ENCODE data around the gene ID3. TPM values are rescaled to one million over a fixed set of nuclear protein-coding genes. Genes with fewer than 3 reads are reported as not detected.

ID3 gene
- total and polyA plus RNA-seq, 2 experiments from 2014 or later = 376 to 680 TPM

DNA sequence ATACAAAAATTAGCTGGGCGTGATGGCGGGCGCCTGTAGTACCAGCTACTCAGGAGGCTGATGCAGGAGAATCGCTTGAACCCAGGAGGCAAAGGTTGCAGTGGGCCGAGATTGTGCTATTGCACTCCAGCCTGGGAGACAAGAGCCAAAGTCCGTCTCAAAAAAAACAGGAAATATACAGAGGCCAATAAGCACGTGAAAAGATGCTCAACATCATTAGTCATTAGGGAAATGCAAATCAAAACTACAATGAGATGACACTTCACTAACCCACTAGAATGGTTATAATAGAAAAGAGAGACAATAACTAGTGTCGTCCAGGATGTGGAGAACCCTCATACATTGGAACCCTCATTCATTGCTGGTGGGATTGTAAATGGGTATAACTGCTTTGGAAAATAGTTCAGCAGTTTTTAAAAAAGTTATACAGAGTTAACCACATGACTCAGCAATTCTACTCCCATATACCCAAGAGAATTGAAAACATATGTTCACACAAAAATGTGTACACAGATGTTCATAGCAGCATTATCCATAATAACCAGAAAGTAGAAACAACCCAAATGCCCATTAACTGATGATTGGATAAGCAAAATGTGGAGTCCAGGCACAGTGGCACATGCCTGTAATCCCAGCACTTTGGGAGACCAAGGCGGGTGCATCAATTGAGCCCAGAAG is 21.9 kb downstream of the ID3 start:
- DNase-seq = peak; percentile 72
- peak overlapping the region; percentile 29 for H3K4me2 ChIP-seq (ENCODE audit: unreplicated experiment)
- peaks cover 8% of the 10 kb centered on the region; the same call in 1 of the 2 replicates for H3F3A ChIP-seq (ENCODE audit: insufficient read depth)
- no peaks in the 10 kb centered on the region for H3K27me3 ChIP-seq (replicated peaks; ENCODE audit: insufficient read depth)
- no peak overlapping the region for H3K9ac ChIP-seq
- H3K4me3 ChIP-seq = no peak overlapping the region
- H2AFZ ChIP-seq = 0 out of 2 replicates have a peak overlapping the region, but pooled peaks have one; percentile 14
- TF ChIP-seq EZH2 (IDR thresholded peaks at IDR 0.05; ENCODE audit: insufficient read depth, poor library complexity, severe bottlenecking) = no peak
- TF ChIP-seq EZH2phosphoT487 (IDR thresholded peaks at IDR 0.05; ENCODE audit: insufficient read depth, low read depth) = no peak
- WGBS, 2 experiments (ENCODE audit: low coverage in 1 of 2, low lambda C conversion rate in 2 of 2, missing lambda C conversion rate in 2 of 2) = 52 to 54% methylated on average over 8 to 9 of the region's 9 CpGs
- H3K4me1 ChIP-seq (ENCODE audit: insufficient read depth) = peaks cover 11% of the 10 kb centered on the region
- in situ Hi-C loops (cut with MboI) = no loop called here
- no peaks in the 10 kb centered on the region for H3K9me2 ChIP-seq (ENCODE audit: insufficient read depth)
- H4K20me1 ChIP-seq (ENCODE audit: insufficient read depth) = no peaks in the 10 kb centered on the region
- no peaks in the 10 kb centered on the region for H3K79me2 ChIP-seq (ENCODE audit: insufficient read depth)
- no peaks in the 10 kb centered on the region for H3K36me3 ChIP-seq (ENCODE audit: low read depth)
- H3K9me3 ChIP-seq (ENCODE audit: low read depth) = no peaks in the 10 kb centered on the region
- 0 out of 2 replicates have a peak overlapping the region, but pooled peaks have one; percentile 13 for H3K27ac ChIP-seq

DNA sequence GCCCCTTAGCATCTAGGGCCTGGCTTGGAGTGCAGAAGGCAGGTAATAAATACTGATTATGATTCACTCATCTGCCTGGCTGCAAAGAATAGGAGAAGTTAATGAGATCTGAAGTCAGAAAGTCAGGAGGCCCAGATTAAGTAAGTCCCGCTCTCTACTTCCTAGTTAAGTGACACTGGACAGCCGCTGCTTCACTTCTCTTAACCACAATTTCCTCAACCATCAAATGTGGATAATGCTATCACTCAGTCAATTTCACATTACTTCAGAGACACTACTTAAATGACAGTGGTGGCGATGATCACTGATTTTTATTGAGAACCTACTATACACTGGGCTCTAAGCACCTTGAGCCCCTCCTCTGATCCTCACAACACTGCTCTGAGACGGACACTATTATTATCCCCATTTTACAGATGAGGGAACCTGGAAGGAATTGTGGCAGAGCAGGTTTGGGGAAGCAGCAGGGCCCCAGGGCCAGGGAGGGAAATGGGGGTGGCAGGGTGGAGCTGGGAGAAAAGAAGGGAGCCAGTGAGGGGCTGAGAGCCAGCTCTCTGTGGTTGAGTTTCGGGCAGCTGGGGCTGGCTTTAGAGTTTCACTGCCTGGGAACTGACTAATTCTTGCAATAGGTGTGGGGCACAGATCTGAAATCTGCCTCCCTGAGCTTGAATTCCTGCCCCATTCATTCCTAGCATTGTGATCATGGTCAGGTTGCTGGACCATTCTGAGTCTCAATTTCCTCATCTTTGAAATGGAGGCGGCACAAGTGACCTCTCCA is 25.9 kb downstream of the ID3 start:
- Histone ChIP-seq H3K79me2 (ENCODE audit: insufficient read depth) (no peaks in the 10 kb centered on the region), H3K27ac (no peak overlapping the region), H3F3A (ENCODE audit: insufficient read depth) (peaks cover 24% of the 10 kb centered on the region), H2AFZ (no peak overlapping the region), H3K36me3 (ENCODE audit: low read depth) (no peaks in the 10 kb centered on the region), H3K9me3 (ENCODE audit: low read depth) (no peaks in the 10 kb centered on the region), H3K4me1 (ENCODE audit: insufficient read depth) (peaks cover 11% of the 10 kb centered on the region), H3K27me3 (replicated peaks; ENCODE audit: insufficient read depth) (no peaks in the 10 kb centered on the region), H4K20me1 (ENCODE audit: insufficient read depth) (no peaks in the 10 kb centered on the region), H3K9me2 (ENCODE audit: insufficient read depth) (no peaks in the 10 kb centered on the region), H3K4me3 (no peak overlapping the region), H3K4me2 (ENCODE audit: unreplicated experiment) (no peak overlapping the region), H3K9ac (no peak overlapping the region)
- DNase-seq = no peak
- in situ Hi-C loops (cut with MboI) = no loop called here
- 95 to 97% methylated on average over 6 of the region's 6 CpGs for WGBS, 2 experiments (ENCODE audit: low coverage in 1 of 2, low lambda C conversion rate in 2 of 2, missing lambda C conversion rate in 2 of 2)
- TF ChIP-seq EZH2 (IDR thresholded peaks at IDR 0.05; ENCODE audit: insufficient read depth, poor library complexity, severe bottlenecking) (no peak), EZH2phosphoT487 (IDR thresholded peaks at IDR 0.05; ENCODE audit: insufficient read depth, low read depth) (no peak)

DNA sequence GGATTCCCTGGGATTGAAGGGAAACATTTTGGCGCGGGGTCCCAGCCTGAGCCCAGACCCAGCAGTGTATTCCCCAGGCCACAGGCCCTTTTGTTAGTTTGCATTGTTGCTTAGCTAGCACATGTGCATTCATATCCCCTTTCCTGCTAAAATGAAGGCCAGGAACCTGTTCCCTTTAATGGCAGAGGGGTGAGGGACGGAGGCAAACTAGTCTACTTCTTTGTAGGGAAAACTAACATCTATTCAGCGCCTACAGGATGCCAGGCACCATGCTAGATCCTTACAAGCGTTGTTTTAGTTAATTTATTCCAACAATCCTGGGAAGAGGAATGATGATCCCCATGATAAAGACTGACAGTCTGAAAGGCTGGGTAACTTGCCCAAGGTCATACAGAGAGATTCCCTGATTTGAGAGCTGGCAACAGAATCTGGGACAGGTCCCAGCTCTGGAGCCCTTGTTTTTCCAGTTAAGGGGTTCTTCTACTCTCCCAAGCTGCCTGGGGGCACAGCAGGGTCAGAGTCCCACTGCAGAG is 27.7 kb downstream of the ID3 start:
- Histone ChIP-seq H3K4me2 (ENCODE audit: unreplicated experiment) (peak overlapping the region; percentile 87), H3K79me2 (ENCODE audit: insufficient read depth) (no peaks in the 10 kb centered on the region), H3K27ac (no peak overlapping the region), H3K27me3 (replicated peaks; ENCODE audit: insufficient read depth) (no peaks in the 10 kb centered on the region), H3K4me1 (ENCODE audit: insufficient read depth) (0 out of 2 replicates have a peak, but pooled peaks cover 3% of the 10 kb centered on the region), H3K9me2 (ENCODE audit: insufficient read depth) (no peaks in the 10 kb centered on the region), H3K4me3 (peak overlapping the region; percentile 60), H2AFZ (peak overlapping the region; percentile 91), H3K9me3 (ENCODE audit: low read depth) (no peaks in the 10 kb centered on the region), H3F3A (ENCODE audit: insufficient read depth) (peaks cover 19% of the 10 kb centered on the region), H4K20me1 (ENCODE audit: insufficient read depth) (no peaks in the 10 kb centered on the region), H3K36me3 (ENCODE audit: low read depth) (no peaks in the 10 kb centered on the region), H3K9ac (no peak overlapping the region; the same call in 1 of the 2 replicates)
- TF ChIP-seq EZH2 (IDR thresholded peaks at IDR 0.05; ENCODE audit: insufficient read depth, poor library complexity, severe bottlenecking) (no peak), EZH2phosphoT487 (IDR thresholded peaks at IDR 0.05; ENCODE audit: insufficient read depth, low read depth) (no peak)
- in situ Hi-C loops (cut with MboI) = no loop called here
- no peak for DNase-seq
- WGBS, 2 experiments (ENCODE audit: low coverage in 1 of 2, low lambda C conversion rate in 2 of 2, missing lambda C conversion rate in 2 of 2) = 58 to 63% methylated on average over 5 of the region's 5 CpGs

DNA sequence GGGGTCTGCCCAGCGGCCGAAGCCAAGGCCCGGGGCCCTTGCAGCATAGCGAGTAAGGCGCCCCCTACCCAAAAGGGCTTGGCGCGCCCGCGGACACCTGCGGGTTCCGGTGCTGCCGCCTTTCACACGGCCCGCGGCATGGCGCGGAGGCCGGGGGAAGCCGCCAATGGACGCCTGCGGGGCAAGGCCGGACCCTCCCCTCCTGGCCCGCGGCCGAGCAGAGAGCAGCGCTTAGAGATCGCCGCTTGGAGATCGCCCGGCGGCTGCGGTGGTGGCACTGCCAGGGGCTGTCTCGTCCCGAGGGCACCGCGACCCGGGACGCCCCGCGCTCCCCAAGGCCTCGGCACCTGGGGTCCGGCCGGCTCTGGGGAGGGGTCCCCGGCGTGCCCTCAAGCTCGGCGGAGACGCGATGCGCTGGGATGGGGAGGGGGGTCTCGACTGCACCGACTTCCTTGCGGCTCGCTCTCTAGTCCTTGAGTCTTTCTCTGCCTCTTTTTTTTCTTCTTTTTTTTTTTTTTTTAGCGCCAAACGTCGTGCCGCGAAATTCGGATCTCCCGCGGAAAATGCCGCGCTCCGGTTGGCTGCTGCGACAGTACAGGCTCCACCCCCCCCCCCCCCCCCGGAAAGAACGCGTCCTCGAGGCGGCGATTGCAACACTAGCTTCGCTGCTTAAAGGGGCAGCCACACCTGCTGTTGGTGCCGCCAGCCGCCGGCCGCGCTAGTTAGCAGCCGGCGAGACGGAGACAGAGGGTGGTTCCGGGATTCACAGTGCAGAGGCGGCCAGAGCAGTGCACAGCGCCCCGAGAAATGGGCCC is 28.3 kb downstream of the ID3 start, which contains the start of gene E2F2:
Gene E2F2 (minus strand): TSS at position 487 of the 815 bp plus-strand sequence. CDS start 440 bp downstream, at position 47.
- Histone ChIP-seq H3K4me3 (peak within 1 kb of the TSS; percentile 75), H3K36me3 (ENCODE audit: low read depth) (no peaks in the 10 kb centered on the region), H3K4me2 (ENCODE audit: unreplicated experiment) (peak within 1 kb of the TSS; percentile 91), H3F3A (ENCODE audit: insufficient read depth) (peaks cover 19% of the 10 kb centered on the region), H3K9me2 (ENCODE audit: insufficient read depth) (no peaks in the 10 kb centered on the region), H4K20me1 (ENCODE audit: insufficient read depth) (no peaks in the 10 kb centered on the region), H2AFZ (peak within 1 kb of the TSS; percentile 91), H3K27ac (no peak within 1 kb of the TSS), H3K4me1 (ENCODE audit: insufficient read depth) (0 out of 2 replicates have a peak, but pooled peaks cover 3% of the 10 kb centered on the region), H3K27me3 (replicated peaks; ENCODE audit: insufficient read depth) (no peaks in the 10 kb centered on the region), H3K79me2 (ENCODE audit: insufficient read depth) (no peaks in the 10 kb centered on the region), H3K9me3 (ENCODE audit: low read depth) (no peaks in the 10 kb centered on the region), H3K9ac (peak within 1 kb of the TSS; percentile 70)
- in situ Hi-C loops (cut with MboI) = no loop called here
- TF ChIP-seq EZH2phosphoT487 (IDR thresholded peaks at IDR 0.05; ENCODE audit: insufficient read depth, low read depth) (no peak), EZH2 (IDR thresholded peaks at IDR 0.05; ENCODE audit: insufficient read depth, poor library complexity, severe bottlenecking) (no peak)
- WGBS, 2 experiments (ENCODE audit: low coverage in 1 of 2, low lambda C conversion rate in 2 of 2, missing lambda C conversion rate in 2 of 2) = 1% methylated on average over 50 to 51 of the region's 85 CpGs
- DNase-seq = peak; percentile 95
